ENCODE data around the gene SLC38A3.

DNA sequence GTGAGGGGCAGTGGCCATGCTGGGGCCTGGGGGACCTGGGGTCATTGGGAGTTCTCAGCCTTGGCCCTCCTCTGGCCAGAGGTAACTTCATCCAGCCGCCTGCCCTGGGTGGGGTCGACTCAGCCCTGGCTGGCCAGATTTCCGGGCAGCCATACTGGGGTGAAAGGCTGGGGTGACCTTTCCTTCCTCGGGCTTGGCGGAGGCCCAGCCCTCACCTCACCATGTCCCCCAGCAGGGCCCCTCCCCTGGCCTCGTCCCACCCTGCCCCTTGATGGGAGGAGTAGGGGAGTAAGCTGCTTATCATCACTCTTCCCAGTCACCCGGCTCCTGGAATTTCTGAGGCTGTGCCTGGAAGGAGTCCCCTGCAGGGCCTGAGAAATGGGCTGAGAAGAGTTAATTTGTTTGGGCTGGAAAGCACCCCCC lies 44.5 kb upstream of the SLC38A3 start:
- TF ChIP-seq, protein P1, sequence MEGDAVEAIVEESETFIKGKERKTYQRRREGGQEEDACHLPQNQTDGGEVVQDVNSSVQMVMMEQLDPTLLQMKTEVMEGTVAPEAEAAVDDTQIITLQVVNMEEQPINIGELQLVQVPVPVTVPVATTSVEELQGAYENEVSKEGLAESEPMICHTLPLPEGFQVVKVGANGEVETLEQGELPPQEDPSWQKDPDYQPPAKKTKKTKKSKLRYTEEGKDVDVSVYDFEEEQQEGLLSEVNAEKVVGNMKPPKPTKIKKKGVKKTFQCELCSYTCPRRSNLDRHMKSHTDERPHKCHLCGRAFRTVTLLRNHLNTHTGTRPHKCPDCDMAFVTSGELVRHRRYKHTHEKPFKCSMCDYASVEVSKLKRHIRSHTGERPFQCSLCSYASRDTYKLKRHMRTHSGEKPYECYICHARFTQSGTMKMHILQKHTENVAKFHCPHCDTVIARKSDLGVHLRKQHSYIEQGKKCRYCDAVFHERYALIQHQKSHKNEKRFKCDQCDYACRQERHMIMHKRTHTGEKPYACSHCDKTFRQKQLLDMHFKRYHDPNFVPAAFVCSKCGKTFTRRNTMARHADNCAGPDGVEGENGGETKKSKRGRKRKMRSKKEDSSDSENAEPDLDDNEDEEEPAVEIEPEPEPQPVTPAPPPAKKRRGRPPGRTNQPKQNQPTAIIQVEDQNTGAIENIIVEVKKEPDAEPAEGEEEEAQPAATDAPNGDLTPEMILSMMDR (IDR thresholded peaks at IDR 0.05) = no peak
- no peak for TF ChIP-seq POLR2A (IDR thresholded peaks at IDR 0.05)

Measured in uterus (tissue), 2 donors.